Esophagus (tissue), 2 donors: ENCODE results near the gene RAD17. TPM values are rescaled to one million over a fixed set of nuclear protein-coding genes. Genes with fewer than 3 reads are reported as not detected.
"Not testable (repeated sequence)": the region's sequence is repeated elsewhere in the genome, so short reads cannot be mapped to it uniquely, and the experiment has no call there.

Source experiments
- H3K27ac ChIP-seq, 2 donors: one replicate each; pipeline ENCODE4 v1.5.1; 2013; ENCODE audit warnings: low read depth in 2 of 2, mild to moderate bottlenecking in 2 of 2, inconsistent platforms in 1 of 2, low read length in 1 of 2, moderate library complexity in 1 of 2
- H3K27me3 ChIP-seq, 2 donors: one replicate each; pipeline ENCODE4 v1.6.1; 2013; ENCODE audit warnings: low read length in 2 of 2, control low read depth in 1 of 2, mild to moderate bottlenecking in 1 of 2; ENCODE audit not compliant: insufficient read depth in 2 of 2, control insufficient read depth in 1 of 2
- H3K36me3 ChIP-seq, 2 donors: one replicate each; pipeline ENCODE4 v1.6.1; 2013; ENCODE audit warnings: low read length in 1 of 2; ENCODE audit not compliant: control insufficient read depth in 2 of 2, insufficient read depth in 2 of 2
- H3K4me1 ChIP-seq, 2 donors: one replicate each; pipeline ENCODE4 v1.6.1; 2013; ENCODE audit warnings: low read length in 1 of 2; ENCODE audit not compliant: control insufficient read depth in 2 of 2, insufficient read depth in 2 of 2
- H3K4me3 ChIP-seq, 2 donors: one replicate each; pipeline ENCODE4 v1.5.1; 2013; ENCODE audit warnings: low read length in 2 of 2, mild to moderate bottlenecking in 2 of 2, low read depth in 1 of 2, moderate library complexity in 1 of 2
- H3K9me3 ChIP-seq, 2 donors: one replicate each; pipeline ENCODE4 v1.6.1; 2013; ENCODE audit warnings: mild to moderate bottlenecking in 2 of 2, low read depth in 1 of 2, low read length in 1 of 2, moderate library complexity in 1 of 2; ENCODE audit not compliant: control insufficient read depth in 2 of 2, insufficient read depth in 1 of 2
- WGBS, 2 donors: extraction: QIAGEN DNeasy Blood & Tissue Kit; methylation state at CpG; one replicate each; pipeline ENCODE4 v1.1.7; 2013; 5-methylcytosine and 5-hydroxymethylcytosine counted together
- polyA plus RNA-seq, 2 donors: library from polyadenylated mRNA; stranded (reverse); fragments of 200-250 nt; gene quantifications; one replicate each; pipeline ENCODE4 v1.2.3, GENCODE V29; 2013
- donor health status: healthy with polysubstance abuse.
- donor health status: Bipolar disorder and iron deficiency.

The RAD17 gene
- polyA plus RNA-seq, 2 donors, result 6.2 to 7.5 TPM

GRCh38 chr5:69431424-69432303 lies 62.0 kb downstream of the RAD17 start:
- WGBS, 2 donors, result 88 to 91% methylated on average over 11 of the region's 11 CpGs
- H3K27ac ChIP-seq, result no peak overlapping the region
- no peaks in the 10 kb centered on the region for H3K36me3 ChIP-seq
- H3K27me3 ChIP-seq, result no peaks in the 10 kb centered on the region
- no peak overlapping the region for H3K4me3 ChIP-seq
- no peaks in the 10 kb centered on the region for H3K4me1 ChIP-seq
- H3K9me3 ChIP-seq, result no peaks in the 10 kb centered on the region

GRCh38 chr5:69432412-69433206 lies 63.0 kb downstream of the RAD17 start:
- no peak overlapping the region for H3K4me3 ChIP-seq

GRCh38 chr5:69435276-69435884 lies 65.8 kb downstream of the RAD17 start:
- WGBS, 2 donors, result 94 to 95% methylated on average over 5 of the region's 5 CpGs
- not testable (repeated sequence) for H3K27me3 ChIP-seq, H3K36me3 ChIP-seq, H3K9me3 ChIP-seq, H3K4me1 ChIP-seq, H3K4me3 ChIP-seq, H3K27ac ChIP-seq

More at GRCh38 chr5:69432412-69433206, 63.0 kb downstream of the RAD17 start:
- H3K27ac ChIP-seq, result no peak overlapping the region
- H3K4me1 ChIP-seq, result no peaks in the 10 kb centered on the region
- H3K36me3 ChIP-seq, result no peaks in the 10 kb centered on the region
- no peaks in the 10 kb centered on the region for H3K27me3 ChIP-seq
- 82 to 84% methylated on average over 8 of the region's 8 CpGs for WGBS, 2 donors
- no peaks in the 10 kb centered on the region for H3K9me3 ChIP-seq

GRCh38 chr5:69444127-69444754 lies 74.6 kb downstream of the RAD17 start:
- no peak overlapping the region for H3K27ac ChIP-seq
- H3K27me3 ChIP-seq, result no peaks in the 10 kb centered on the region
- H3K4me3 ChIP-seq, result no peak overlapping the region
- WGBS, 2 donors, result 86 to 92% methylated on average over 7 of the region's 7 CpGs
- no peaks in the 10 kb centered on the region for H3K36me3 ChIP-seq
- no peaks in the 10 kb centered on the region for H3K9me3 ChIP-seq
- no peaks in the 10 kb centered on the region for H3K4me1 ChIP-seq

GRCh38 chr5:69449511-69449910 lies 79.9 kb downstream of the RAD17 start:
- Histone ChIP-seq H3K27ac (no peak overlapping the region), H3K9me3 (no peaks in the 10 kb centered on the region), H3K27me3 (no peaks in the 10 kb centered on the region), H3K4me3 (no peak overlapping the region), H3K4me1 (no peaks in the 10 kb centered on the region), H3K36me3 (no peaks in the 10 kb centered on the region)
- WGBS, 2 donors, result 88 to 92% methylated on average over 8 of the region's 8 CpGs

GRCh38 chr5:69450116-69450515 lies 80.5 kb downstream of the RAD17 start:
- H3K27me3 ChIP-seq, result no peaks in the 10 kb centered on the region
- H3K4me3 ChIP-seq, result no peak overlapping the region
- H3K9me3 ChIP-seq, result no peaks in the 10 kb centered on the region
- no peaks in the 10 kb centered on the region for H3K36me3 ChIP-seq
- H3K27ac ChIP-seq, result no peak overlapping the region
- peaks cover 0 to 3% of the 10 kb centered on the region in 2 donors for H3K4me1 ChIP-seq
- 62 to 92% methylated on average over 1 of the region's 1 CpG for WGBS, 2 donors

DNA sequence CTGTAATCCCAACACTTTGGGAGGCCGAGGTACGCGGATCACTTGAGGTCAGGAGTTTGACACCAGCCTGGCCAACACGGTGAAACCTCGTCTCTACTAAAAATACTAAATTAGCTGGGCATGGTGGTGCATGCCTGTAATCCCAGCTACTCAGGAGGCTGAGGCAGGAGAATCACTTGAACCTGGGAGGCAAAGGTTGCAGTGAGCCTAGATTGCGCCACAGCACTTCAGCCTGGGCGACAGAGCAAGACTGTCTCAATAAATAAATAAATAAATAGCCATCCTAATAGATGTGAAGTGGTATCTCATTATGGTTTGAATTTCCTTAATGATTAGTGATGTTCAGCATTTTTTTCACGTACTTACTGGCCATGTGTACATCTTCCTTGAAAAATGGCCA lies 80.9 kb downstream of the RAD17 start:
- H3K4me1 ChIP-seq, H3K27me3 ChIP-seq, H3K9me3 ChIP-seq, H3K36me3 ChIP-seq, H3K27ac ChIP-seq, H3K4me3 ChIP-seq: not testable (repeated sequence)
- WGBS, 2 donors, result 92 to 93% methylated on average over 8 of the region's 8 CpGs

DNA sequence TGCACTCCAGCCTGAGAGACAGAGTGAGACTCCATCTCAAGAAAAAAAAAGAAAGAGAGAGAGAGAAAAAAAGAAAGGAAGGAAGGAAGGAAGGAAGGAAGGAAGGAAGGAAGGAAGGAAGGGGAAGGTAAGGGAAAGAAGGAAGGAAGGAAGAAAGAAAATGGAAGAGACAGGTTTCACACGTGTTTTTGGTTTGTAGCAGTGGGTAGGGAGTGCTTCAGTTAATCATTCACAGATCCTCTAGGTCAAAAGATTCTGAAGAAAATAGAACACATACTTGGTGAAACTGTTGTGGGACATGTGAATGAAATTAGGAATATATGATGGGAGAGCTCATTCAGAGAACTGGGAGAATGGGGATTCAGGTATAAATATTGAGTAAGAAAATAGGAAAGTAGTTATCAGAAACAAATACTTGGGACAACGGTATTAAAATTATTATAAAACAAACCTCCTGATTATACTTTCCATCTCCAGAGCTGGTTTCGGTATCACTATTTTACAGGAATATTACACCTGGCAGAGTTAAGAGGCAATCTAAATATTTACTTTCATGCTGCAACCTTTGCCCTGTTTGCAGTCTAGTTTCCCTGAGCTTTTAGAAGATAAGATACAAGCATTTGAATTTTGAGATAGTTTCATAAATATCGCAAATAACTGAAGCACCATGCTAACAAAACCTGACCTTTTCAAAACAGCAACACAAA lies 82.5 kb downstream of the RAD17 start:
- H3K36me3 ChIP-seq, result no peaks in the 10 kb centered on the region
- 50 to 57% methylated on average over 4 of the region's 4 CpGs for WGBS, 2 donors
- H3K4me1 ChIP-seq, result peaks cover 0 to 3% of the 10 kb centered on the region in 2 donors
- H3K27ac ChIP-seq, result no peak overlapping the region
- H3K9me3 ChIP-seq, result no peaks in the 10 kb centered on the region
- no peak overlapping the region for H3K4me3 ChIP-seq
- no peaks in the 10 kb centered on the region for H3K27me3 ChIP-seq

DNA sequence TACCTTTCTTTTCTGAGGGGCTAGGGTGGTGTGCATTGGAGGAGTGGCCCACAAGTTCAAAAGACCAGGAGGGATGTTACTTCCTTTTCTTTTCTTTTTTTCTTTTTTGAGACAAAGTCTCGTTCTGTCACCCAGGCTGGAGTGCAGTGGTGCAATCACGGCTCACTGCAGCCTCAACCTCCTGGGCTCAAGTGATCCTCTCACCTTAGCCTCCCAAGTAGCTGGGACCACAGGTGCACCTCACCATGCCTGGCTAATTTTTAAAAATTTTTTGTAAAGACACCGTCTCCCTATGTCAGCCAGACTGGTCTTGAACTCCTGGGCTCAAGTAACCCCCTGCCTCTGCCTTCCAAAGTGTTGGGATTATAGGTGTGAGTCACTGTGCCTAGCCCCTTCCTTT lies 83.9 kb downstream of the RAD17 start:
- not testable (repeated sequence) for H3K36me3 ChIP-seq, H3K27me3 ChIP-seq, H3K4me1 ChIP-seq, H3K4me3 ChIP-seq, H3K27ac ChIP-seq, H3K9me3 ChIP-seq
- 88 to 90% methylated on average over 3 of the region's 3 CpGs for WGBS, 2 donors
